ENCODE measurements around the gene COG8. TPM values are rescaled to one million over a fixed set of nuclear protein-coding genes. Genes with fewer than 3 reads are reported as not detected.

Gene COG8
- total RNA-seq, 4 donors from 2014 or later: 27.9 to 40.1 (median 37.5) TPM

DNA sequence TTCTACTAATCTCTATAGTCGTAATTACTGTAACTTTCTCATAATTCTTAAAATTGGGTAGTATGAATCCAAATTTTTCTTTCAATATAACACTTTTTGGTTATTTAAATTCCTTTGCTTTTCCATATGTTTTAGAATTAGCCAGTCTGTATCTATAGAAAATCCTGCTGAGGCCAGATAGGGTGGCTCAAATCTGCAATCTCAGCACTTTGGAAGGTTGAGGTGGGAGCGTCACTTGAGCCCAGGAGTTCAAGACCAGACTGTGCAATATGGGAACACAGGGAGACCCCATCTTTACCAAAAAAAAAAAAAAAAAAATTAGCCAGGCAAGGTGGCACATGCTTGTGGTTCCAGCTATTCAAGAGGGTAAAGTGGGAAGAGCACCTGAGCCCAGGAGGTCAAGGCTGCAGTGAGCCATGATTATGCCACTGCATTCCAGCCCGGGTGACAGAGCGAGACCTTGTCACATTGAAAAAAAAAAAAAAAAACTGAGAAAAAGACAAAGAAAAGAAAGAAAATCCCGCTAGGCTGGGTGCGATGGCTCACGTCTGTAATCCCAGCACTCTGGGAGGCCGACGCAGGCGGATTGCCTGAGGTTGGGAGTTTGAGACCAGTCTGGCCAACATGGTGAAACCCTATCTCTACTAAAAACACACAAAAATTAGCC is 37.2 kb upstream of the COG8 start:
- no peak for TF ChIP-seq CTCF (IDR thresholded peaks at IDR 0.05; ENCODE audit: low read depth)

GRCh38 chr16:69373019-69373418 is 33.7 kb upstream of the COG8 start:
- TF ChIP-seq CTCF (IDR thresholded peaks at IDR 0.05; ENCODE audit: low read depth): no peak

DNA sequence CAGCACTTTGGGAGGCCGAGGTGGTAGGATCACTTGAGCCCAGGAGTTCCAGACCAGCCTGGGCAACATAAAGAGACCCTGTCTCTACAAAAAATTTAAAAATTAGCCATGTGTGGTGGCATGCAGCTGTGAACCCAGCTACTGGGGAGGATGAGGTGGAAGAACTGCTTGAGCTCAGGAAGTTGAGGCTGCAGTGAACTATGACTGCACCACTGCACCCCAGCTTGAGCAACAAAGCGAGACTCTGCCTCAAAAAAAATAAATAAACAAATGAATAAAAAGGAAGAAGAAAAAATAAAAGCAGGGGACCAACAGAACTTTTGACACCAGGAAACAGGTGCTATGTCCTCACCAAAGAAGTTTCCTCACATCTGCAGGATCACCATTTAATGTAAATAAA is 32.2 kb upstream of the COG8 start:
- TF ChIP-seq CTCF (IDR thresholded peaks at IDR 0.05; ENCODE audit: low read depth): no peak

GRCh38 chr16:69368866-69369265 is 29.5 kb upstream of the COG8 start:
- no peak for TF ChIP-seq CTCF (IDR thresholded peaks at IDR 0.05; ENCODE audit: low read depth)

DNA sequence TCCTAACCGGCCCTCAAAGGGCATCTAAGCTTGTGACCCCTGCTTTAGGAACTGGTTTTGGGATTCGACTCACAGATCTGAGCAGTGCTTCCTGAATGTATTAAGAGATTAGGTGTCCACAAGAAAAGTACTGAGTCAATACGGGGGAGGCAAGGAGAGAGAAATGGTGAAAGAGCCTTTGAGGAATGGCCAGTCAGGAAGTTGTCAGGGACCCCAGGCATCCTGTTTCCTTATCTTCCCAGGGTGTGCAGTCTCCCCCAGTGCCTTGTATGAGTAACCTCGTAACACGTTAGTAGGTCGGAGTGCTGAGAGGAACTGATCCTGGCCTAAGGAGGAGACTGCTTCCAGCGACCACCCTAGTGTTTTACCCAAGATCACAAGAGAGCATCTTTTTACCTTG is 28.6 kb upstream of the COG8 start:
- TF ChIP-seq CTCF (IDR thresholded peaks at IDR 0.05; ENCODE audit: low read depth): no peak

- TF ChIP-seq CTCF (IDR thresholded peaks at IDR 0.05; ENCODE audit: low read depth): no peak
These were observed 27.1 kb upstream of the COG8 start for GRCh38 chr16:69366431-69366830.

DNA sequence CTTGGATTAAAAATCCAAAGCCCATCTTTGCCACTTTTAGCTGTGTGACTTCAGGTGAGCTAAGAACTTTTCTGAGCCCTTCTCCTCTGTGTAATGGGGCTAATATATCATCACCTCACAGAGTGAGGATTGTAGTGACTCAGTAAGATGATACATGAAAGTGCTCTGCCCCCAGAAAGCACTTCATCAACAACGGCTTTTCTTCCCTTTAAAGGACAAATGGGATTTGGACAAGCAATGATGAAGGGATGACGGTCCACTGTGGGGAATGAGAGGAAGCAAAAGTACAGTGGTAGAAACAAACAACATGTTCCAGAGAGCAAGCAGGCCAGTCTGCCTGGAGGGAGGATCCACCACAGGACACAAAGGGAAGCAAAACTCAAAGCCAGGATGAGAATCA is 26.5 kb upstream of the COG8 start:
- TF ChIP-seq CTCF (IDR thresholded peaks at IDR 0.05; ENCODE audit: low read depth): no peak

Measured in subcutaneous adipose tissue (tissue), 4 donors.